Panc1 (cell line): ENCODE results near the gene NID1. TPM values are rescaled to one million over a fixed set of nuclear protein-coding genes. Genes with fewer than 3 reads are reported as not detected.
"Not testable (repeated sequence)": the region's sequence is repeated elsewhere in the genome, so short reads cannot be mapped to it uniquely, and the experiment has no call there.

ENCODE experiments used
- ATAC-seq: fragments of 200-7000 bp; cut with Tn5 transposase; 2 replicates; pipeline ENCODE4 v1.9.1; 2020; ENCODE audit warnings: mild to moderate bottlenecking, moderate library complexity
- BruUV-seq: library from RNA; stranded (reverse); fragments of 400-500 nt; replicated peaks from 2 replicates; lab custom pipeline; 2021; lab: Mats Ljungman, UMichigan
- CTCF ChIA-PET: fragments of 300-600 bp; sonication (Branson Sonifier 250); formaldehyde crosslinking; loops from one replicate; lab custom pipeline; 2022; ENCODE audit warnings: antibody characterized with exemption; lab: Charles Lee
- POLR2A ChIA-PET: fragments of 300-600 bp; sonication (Branson Sonifier 250); formaldehyde crosslinking; loops from one replicate; lab custom pipeline; 2022; ENCODE audit warnings: antibody characterized with exemption; lab: Charles Lee
- DNase-seq: peaks from one replicate; pipeline ENCODE4 v3.0.0-alpha.2; 2010; ENCODE audit warnings: low read depth, low spot score
- H3K27ac ChIP-seq: 2 replicates; pipeline ENCODE4 v1.5.1; 2011; ENCODE audit warnings: mild to moderate bottlenecking, low read length, inconsistent platforms
- H3K27me3 ChIP-seq: fragments of 200-500 bp; sonication (Bioruptor generic); 2 replicates; pipeline ENCODE4 v1.6.0; 2014; ENCODE audit warnings: low read length, inconsistent platforms; ENCODE audit not compliant: control insufficient read depth, insufficient read depth
- H3K36me3 ChIP-seq: fragments of 200-500 bp; sonication (Bioruptor generic); 2 replicates; pipeline ENCODE4 v1.5.1; 2014; ENCODE audit warnings: inconsistent platforms, mild to moderate bottlenecking, low read length, moderate library complexity; ENCODE audit not compliant: control insufficient read depth, insufficient read depth
- H3K4me1 ChIP-seq: 2 replicates; pipeline ENCODE4 v1.5.1; 2011; ENCODE audit warnings: inconsistent platforms, mild to moderate bottlenecking, low read length, moderate library complexity; ENCODE audit not compliant: control insufficient read depth, insufficient read depth
- H3K4me3 ChIP-seq, 2 experiments: 2 replicates each; pipeline ENCODE4 v1.5.1; 2011 to 2012; ENCODE audit warnings: low read depth in 2 of 2, low read length in 2 of 2, mild to moderate bottlenecking in 2 of 2, inconsistent platforms in 1 of 2, moderate library complexity in 1 of 2
- H3K9me3 ChIP-seq: fragments of 200-500 bp; sonication (Bioruptor generic); 2 replicates; pipeline ENCODE4 v1.5.1; 2014; ENCODE audit warnings: low read depth, mild to moderate bottlenecking, inconsistent platforms, low read length, moderate library complexity; ENCODE audit not compliant: control insufficient read depth, insufficient read depth
- CTCF ChIP-seq: fragments of 450-650 bp; IDR thresholded peaks from 2 replicates; pipeline ENCODE4 v1.5.1; 2017; ENCODE audit warnings: mild to moderate bottlenecking
- POLR2AphosphoS5 ChIP-seq: IDR thresholded peaks from 2 replicates; pipeline ENCODE4 v1.6.1; 2012; ENCODE audit warnings: mild to moderate bottlenecking, low read depth, low read length, moderate library complexity
- REST ChIP-seq, 2 experiments: IDR thresholded peaks; 2 replicates each; pipeline ENCODE4 v1.6.1; 2011 to 2012; ENCODE audit warnings: low read depth in 2 of 2, control low read depth in 1 of 2, low read length in 1 of 2, mild to moderate bottlenecking in 1 of 2, moderate library complexity in 1 of 2; ENCODE audit not compliant: insufficient read depth in 1 of 2
- SIN3A ChIP-seq: IDR thresholded peaks from 2 replicates; pipeline ENCODE4 v1.6.1; 2012; ENCODE audit warnings: low read depth, mild to moderate bottlenecking, low read length, moderate library complexity, borderline replicate concordance; ENCODE audit not compliant: insufficient read depth
- TCF7L2 ChIP-seq: IDR thresholded peaks from 2 replicates; pipeline ENCODE4 v1.6.1; 2011; ENCODE audit warnings: mild to moderate bottlenecking, low read depth, low read length, inconsistent platforms
- in situ Hi-C: cut with HindIII; loops from 2 replicates; pipeline ENCODE4 v1.10.0; 2016; ENCODE audit warnings: low sequenced_read_pairs, low pct_unique_long_range_greater_than_20kb
- intact Hi-C: fragments of 100-400 bp; cut with micrococcal nuclease; formaldehyde crosslinking; loops from one replicate; pipeline ENCODE4 v1.10.0; 2022; ENCODE audit not compliant: unreplicated experiment
- total RNA-seq: library from RNA; stranded (reverse); gene quantifications from one replicate; pipeline ENCODE4 v1.2.1, GENCODE V29; 2021; ENCODE audit not compliant: unreplicated experiment

NID1 gene
- total RNA-seq, 1 experiment from 2014 or later = 89.3 TPM

- Histone ChIP-seq H3K27me3 (no peaks in the 10 kb centered on the region), H3K36me3 (no peaks in the 10 kb centered on the region), H3K4me3 (no peak overlapping the region), H3K4me1 (peaks cover 11% of the 10 kb centered on the region), H3K9me3 (no peaks in the 10 kb centered on the region), H3K27ac (peak overlapping the region; percentile 23; the same call in 1 of the 2 replicates)
- ATAC-seq = no peak
- POLR2A ChIA-PET = no interaction called here
- no peak for DNase-seq
- intact Hi-C loops = no loop called here
- no TSS peak for BruUV-seq
- CTCF ChIA-PET = no interaction called here
- TF ChIP-seq TCF7L2 = no peak
- no peak for TF ChIP-seq SIN3A
- in situ Hi-C loops = no loop called here
Observed at GRCh38 chr1:235929216-235929615, 135.7 kb downstream of the NID1 start.

- POLR2A ChIA-PET = no interaction called here
- CTCF ChIA-PET = no interaction called here
- Histone ChIP-seq H3K4me1 (peaks cover 17% of the 10 kb centered on the region), H3K9me3 (no peaks in the 10 kb centered on the region), H3K4me3 (no peak overlapping the region), H3K36me3 (no peaks in the 10 kb centered on the region), H3K27me3 (no peaks in the 10 kb centered on the region), H3K27ac (no peak overlapping the region)
- TF ChIP-seq POLR2AphosphoS5 (no peak), TCF7L2 (no peak), CTCF (no peak), REST (IDR thresholded peaks at IDR 0.05; ENCODE audit: insufficient read depth in 1 of 2, low read depth in 2 of 2, low read length in 1 of 2) (no peak), SIN3A (no peak)
- no TSS peak for BruUV-seq
- intact Hi-C loops = no loop called here
- in situ Hi-C loops = no loop called here
- DNase-seq = no peak
- ATAC-seq = no peak
Observed at GRCh38 chr1:235928197-235928596, 136.7 kb downstream of the NID1 start.

GRCh38 chr1:235927551-235927950 is 137.3 kb downstream of the NID1 start:
- H3K4me1 ChIP-seq = peaks cover 23% of the 10 kb centered on the region
- H3K27me3 ChIP-seq, H3K9me3 ChIP-seq, POLR2A ChIA-PET, H3K27ac ChIP-seq, H3K36me3 ChIP-seq, in situ Hi-C loops, DNase-seq, CTCF ChIA-PET, BruUV-seq, ATAC-seq, H3K4me3 ChIP-seq, intact Hi-C loops: not testable (repeated sequence)

Other genes with a start within 250 kb of the NID1 start
- gene LYST, start 198.2 kb downstream of the NID1 start, total RNA-seq = 75.2 TPM
- gene GPR137B, start 77.4 kb upstream of the NID1 start, total RNA-seq = 25.3 TPM
- gene ERO1B, start 216.9 kb upstream of the NID1 start, total RNA-seq = 19.9 TPM